Pancreas (tissue), 10 donors: ENCODE data around the gene KCNH5. TPM values are rescaled to one million over a fixed set of nuclear protein-coding genes. Genes with fewer than 3 reads are reported as not detected.

Source experiments
- ATAC-seq, 4 donors: fragments of 200-7000 bp; cut with Tn5 transposase; one replicate each; pipeline versions ENCODE4 v1.8.0 to v1.9.1; 2020; ENCODE audit warnings: mild to moderate bottlenecking in 4 of 4, moderate library complexity in 4 of 4
- DNase-seq, 6 donors: peaks; one replicate each; pipeline ENCODE4 v3.0.0-alpha.2; 2020
- FAIRE-seq: peaks from 2 replicates; lab custom pipeline; 2012; peaks lifted over from hg19 to GRCh38; lab: Jason Lieb, UNC
- H3K27ac ChIP-seq, 4 donors: fragments of 200-600 bp; sonication (generic); 1 replicate in 3 of 4; 2 replicates in 1 of 4; pipeline versions ENCODE4 v1.5.0 to v1.8.0; 2020
- H3K27me3 ChIP-seq, 4 donors: fragments of 200-600 bp; one replicate each; pipeline ENCODE4 v1.8.0; 2021
- H3K36me3 ChIP-seq, 3 donors: fragments of 200-600 bp; sonication (generic) in 1 of 3; one replicate each; pipeline versions ENCODE4 v1.5.0 to v1.8.0; 2020 to 2021
- H3K4me1 ChIP-seq, 3 donors: fragments of 200-600 bp; one replicate each; pipeline ENCODE4 v1.8.0; 2021
- H3K4me3 ChIP-seq, 4 donors: fragments of 200-600 bp; sonication (generic) in 2 of 4; one replicate each; pipeline versions ENCODE4 v1.5.0 to v1.8.0; 2020 to 2021
- H3K9me3 ChIP-seq, 4 donors: fragments of 200-600 bp; one replicate each; pipeline ENCODE4 v1.8.0; 2021
- WGBS, 2 donors: extraction: QIAGEN DNeasy Blood & Tissue Kit; methylation state at CpG; one replicate each; pipeline ENCODE4 v1.1.7; 2013; 5-methylcytosine and 5-hydroxymethylcytosine counted together
- intact Hi-C, 3 donors: fragments of 100-400 bp; cut with DNase I; formaldehyde crosslinking; loops; one replicate each; pipeline versions ENCODE4 v1.11.1 to v1.14.2; 2022
- polyA plus RNA-seq, 2 donors: library from polyadenylated mRNA; stranded (reverse); fragments of 200-250 nt; gene quantifications; one replicate each; pipeline ENCODE4 v1.2.3, GENCODE V29; 2013
- total RNA-seq, 6 donors: library from RNA; stranded (reverse); fragmentation: NEBNext Ultra II Directional in 4 of 6; extraction: Animal tissue kit (Norgen Biotek cat#: 25700) in 4 of 6; gene quantifications; one replicate each; pipeline versions ENCODE4 v1.2.1 to v1.2.4, GENCODE V29; 2021 to 2023
- TF ChIP-seq, protein P1 (sequence below), 4 donors: fragments of 200-600 bp; sonication (generic) in 3 of 4; IDR thresholded peaks; one replicate each; pipeline versions ENCODE4 v1.5.0 to v1.8.0; 2021; ENCODE audit warnings: antibody characterized with exemption in 4 of 4
- donor health status: healthy with polysubstance abuse.
- donor health status: DM: no; HTN: no; CAD: no; lungs with moderate emphysema.
- donor health status: DM: no; HTN: no; CAD: no.
- donor health status: control.
- donor health status: control.
- donor health status: Bipolar disorder and iron deficiency.
- donor health status: DM: yes; HTN: yes; CAD: no.
- donor health status: DM: no; HTN: no; CAD: no.
- donor health status: DM: no; HTN: no; CAD: no.
- donor health status: DM: yes; HTN: yes; CAD: no.

The KCNH5 gene
- total and polyA plus RNA-seq, 8 donors: not detected

DNA sequence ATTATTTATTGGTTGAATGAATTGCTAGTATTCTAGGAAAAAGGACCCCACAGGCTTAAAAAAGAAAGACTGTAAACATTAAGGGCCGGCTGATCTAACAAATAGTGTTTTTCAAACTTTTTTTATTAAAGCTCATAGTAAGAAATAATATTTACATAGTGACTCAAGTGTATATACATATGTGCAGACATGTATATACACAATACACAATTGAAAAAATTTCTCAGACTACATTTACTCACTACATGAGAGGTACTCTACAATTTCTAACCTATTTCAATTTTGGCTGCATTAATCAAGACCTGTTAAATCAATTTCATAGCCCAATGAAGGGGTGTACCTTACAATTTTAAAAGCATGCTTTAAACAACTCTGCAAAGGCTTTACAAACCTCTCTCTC lies 17.5 kb downstream of the KCNH5 start:
- no peaks in the 10 kb centered on the region for H3K4me1 ChIP-seq
- no peaks in the 10 kb centered on the region for H3K9me3 ChIP-seq
- no peaks in the 10 kb centered on the region for H3K27me3 ChIP-seq
- WGBS, 2 donors: 27% methylated on average over 1 of the region's 1 CpG
- H3K36me3 ChIP-seq: no peaks in the 10 kb centered on the region
- no peak for FAIRE-seq
- intact Hi-C loops: no loop called here
- no peak overlapping the region for H3K27ac ChIP-seq
- no peak overlapping the region for H3K4me3 ChIP-seq
- TF ChIP-seq, protein P1, sequence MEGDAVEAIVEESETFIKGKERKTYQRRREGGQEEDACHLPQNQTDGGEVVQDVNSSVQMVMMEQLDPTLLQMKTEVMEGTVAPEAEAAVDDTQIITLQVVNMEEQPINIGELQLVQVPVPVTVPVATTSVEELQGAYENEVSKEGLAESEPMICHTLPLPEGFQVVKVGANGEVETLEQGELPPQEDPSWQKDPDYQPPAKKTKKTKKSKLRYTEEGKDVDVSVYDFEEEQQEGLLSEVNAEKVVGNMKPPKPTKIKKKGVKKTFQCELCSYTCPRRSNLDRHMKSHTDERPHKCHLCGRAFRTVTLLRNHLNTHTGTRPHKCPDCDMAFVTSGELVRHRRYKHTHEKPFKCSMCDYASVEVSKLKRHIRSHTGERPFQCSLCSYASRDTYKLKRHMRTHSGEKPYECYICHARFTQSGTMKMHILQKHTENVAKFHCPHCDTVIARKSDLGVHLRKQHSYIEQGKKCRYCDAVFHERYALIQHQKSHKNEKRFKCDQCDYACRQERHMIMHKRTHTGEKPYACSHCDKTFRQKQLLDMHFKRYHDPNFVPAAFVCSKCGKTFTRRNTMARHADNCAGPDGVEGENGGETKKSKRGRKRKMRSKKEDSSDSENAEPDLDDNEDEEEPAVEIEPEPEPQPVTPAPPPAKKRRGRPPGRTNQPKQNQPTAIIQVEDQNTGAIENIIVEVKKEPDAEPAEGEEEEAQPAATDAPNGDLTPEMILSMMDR (IDR thresholded peaks at IDR 0.05): no peak
- ATAC-seq: no peak
- no peak for DNase-seq

DNA sequence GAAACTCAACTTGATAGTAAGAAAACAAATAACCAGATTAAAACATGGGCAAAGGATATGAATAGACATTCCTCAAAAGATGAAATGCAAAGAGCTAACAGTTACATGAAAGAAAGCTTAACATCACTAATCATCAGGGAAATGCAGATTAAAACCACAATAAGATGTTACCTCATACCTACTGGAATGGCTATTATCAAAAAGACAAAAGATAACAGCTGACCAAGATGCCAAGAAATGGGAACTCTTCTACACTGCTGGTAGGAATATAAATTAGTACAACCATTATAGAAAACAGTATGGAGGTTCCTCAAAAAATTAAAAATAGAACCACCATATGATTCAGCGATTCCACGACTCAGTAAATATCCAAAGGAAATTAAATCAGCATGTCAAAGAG lies 18.8 kb downstream of the KCNH5 start:
- Histone ChIP-seq H3K27me3 (no peaks in the 10 kb centered on the region), H3K4me1 (no peaks in the 10 kb centered on the region), H3K9me3 (no peaks in the 10 kb centered on the region), H3K4me3 (no peak overlapping the region), H3K27ac (no peak overlapping the region), H3K36me3 (no peaks in the 10 kb centered on the region)
- WGBS, 2 donors: 85 to 96% methylated on average over 2 of the region's 2 CpGs
- DNase-seq (no peak), FAIRE-seq (no peak), ATAC-seq (no peak)
- intact Hi-C loops: no loop called here
- TF ChIP-seq, protein P1 (IDR thresholded peaks at IDR 0.05): no peak

DNA sequence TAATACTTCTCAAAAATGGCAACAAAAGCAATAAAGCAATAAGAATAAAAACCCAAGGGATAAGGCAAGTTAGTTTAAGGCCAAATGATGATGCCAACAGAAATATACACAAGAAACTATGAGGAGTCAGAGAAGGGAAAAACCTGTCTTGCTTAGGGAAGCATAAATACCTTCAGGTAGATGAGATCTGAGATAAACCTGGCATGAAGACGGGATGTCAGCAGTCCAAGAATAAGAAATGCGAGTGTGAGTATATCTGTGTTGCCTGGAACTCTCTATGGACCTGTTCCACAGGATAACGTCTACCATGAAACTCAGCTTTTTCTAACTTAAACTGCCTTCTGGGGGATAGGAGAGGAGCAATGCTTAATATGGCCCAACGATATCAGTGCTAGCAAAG lies 30.6 kb downstream of the KCNH5 start:
- Histone ChIP-seq H3K9me3 (no peaks in the 10 kb centered on the region), H3K4me3 (no peak overlapping the region), H3K36me3 (no peaks in the 10 kb centered on the region), H3K27ac (no peak overlapping the region), H3K27me3 (no peaks in the 10 kb centered on the region), H3K4me1 (no peaks in the 10 kb centered on the region)
- FAIRE-seq (no peak), ATAC-seq (no peak), DNase-seq (no peak)
- intact Hi-C loops: no loop called here
- TF ChIP-seq, protein P1 (IDR thresholded peaks at IDR 0.05): no peak
- WGBS, 2 donors: 61 to 77% methylated on average over 4 of the region's 4 CpGs

DNA sequence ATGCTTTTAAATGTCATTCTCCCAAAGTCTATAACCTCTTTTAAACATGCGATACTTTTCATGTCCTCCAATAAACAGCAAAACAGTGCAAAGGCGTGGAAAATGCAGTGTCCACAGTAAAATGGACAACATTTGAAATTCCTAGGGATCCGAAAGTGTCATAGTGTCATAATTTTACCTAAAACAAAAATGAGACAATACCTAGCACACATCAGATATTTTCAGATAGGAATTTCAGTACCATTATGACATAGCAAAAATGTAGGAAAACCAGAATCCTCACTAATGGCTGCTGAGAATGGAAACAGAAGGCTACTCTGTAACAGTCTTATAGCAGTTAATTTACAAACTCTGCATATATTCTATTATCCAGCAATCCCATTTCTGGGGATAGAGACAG lies 33.1 kb downstream of the KCNH5 start:
- Histone ChIP-seq H3K27me3 (no peaks in the 10 kb centered on the region), H3K4me1 (no peaks in the 10 kb centered on the region), H3K36me3 (no peaks in the 10 kb centered on the region), H3K9me3 (no peaks in the 10 kb centered on the region), H3K4me3 (no peak overlapping the region), H3K27ac (no peak overlapping the region)
- intact Hi-C loops: no loop called here
- WGBS, 2 donors: 73 to 84% methylated on average over 3 of the region's 3 CpGs
- ATAC-seq: no peak
- no peak for FAIRE-seq
- DNase-seq: no peak
- TF ChIP-seq, protein P1 (IDR thresholded peaks at IDR 0.05): no peak

DNA sequence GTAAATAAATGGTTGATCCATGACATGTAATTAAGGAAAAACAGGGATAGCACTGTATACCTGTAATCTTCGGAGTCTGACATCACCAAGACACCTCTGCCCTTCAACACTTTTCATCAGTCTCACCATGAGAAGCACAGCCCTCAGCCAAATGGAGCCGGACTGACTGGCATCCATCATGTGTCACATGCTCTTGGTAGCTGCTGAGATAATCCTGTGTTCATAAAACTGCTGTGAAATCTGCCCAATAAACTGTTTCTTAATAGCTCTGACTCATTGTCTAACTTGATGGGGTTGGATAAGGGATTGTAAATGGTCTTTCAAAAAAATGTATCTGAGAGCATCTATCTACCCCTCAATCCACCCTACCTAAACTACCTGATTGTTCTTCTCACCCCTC lies 33.6 kb downstream of the KCNH5 start:
- ATAC-seq (no peak), DNase-seq (no peak), FAIRE-seq (no peak)
- H3K4me3 ChIP-seq: no peak overlapping the region
- H3K27ac ChIP-seq: no peak overlapping the region
- WGBS, 2 donors: 51 to 65% methylated on average over 2 of the region's 2 CpGs
- no peaks in the 10 kb centered on the region for H3K4me1 ChIP-seq
- H3K36me3 ChIP-seq: no peaks in the 10 kb centered on the region
- no peaks in the 10 kb centered on the region for H3K9me3 ChIP-seq
- no peaks in the 10 kb centered on the region for H3K27me3 ChIP-seq
- TF ChIP-seq, protein P1 (IDR thresholded peaks at IDR 0.05): no peak
- intact Hi-C loops: no loop called here
